Measurements from ENCODE around the gene OR4C16. TPM values are rescaled to one million over a fixed set of nuclear protein-coding genes. Genes with fewer than 3 reads are reported as not detected.

Gene OR4C16
- not detected in 2 replicates for total RNA-seq (2021)
- long read RNA-seq: 0 reads

GRCh38 chr11:55571828-55572227, at the start of gene OR4C16:
Gene OR4C16, plus strand, starts transcription at chr11:55572128. Its CDS starts 0 bp downstream, at chr11:55572128.
- no peak within 1 kb of the TSS for H3K9ac ChIP-seq (ENCODE audit: extremely low read depth, insufficient read length, low read length)
- no peak within 1 kb of the TSS for H3K56ac ChIP-seq (ENCODE audit: insufficient read length, low read depth, low read length)
- H3K27me3 Mint-ChIP-seq (ENCODE audit: low read depth): 0 out of 2 replicates have a peak, but pooled peaks cover 2% of the 10 kb centered on the region
- no peaks in the 10 kb centered on the region for H3K27me3 ChIP-seq (ENCODE audit: insufficient read depth, low read length)
- no peak within 1 kb of the TSS for H3K4ac ChIP-seq (ENCODE audit: low read depth, low read length)
- peaks cover 67% of the 10 kb centered on the region for H3K9me3 ChIP-seq (ENCODE audit: control insufficient read depth, low read depth, low read length)
- no peak within 1 kb of the TSS for H3T11ph ChIP-seq (ENCODE audit: low read length)
- H2AK5ac ChIP-seq (ENCODE audit: insufficient read length, low read length): no peak within 1 kb of the TSS
- H3K27ac Mint-ChIP-seq: no peak within 1 kb of the TSS
- no CpG with 5 or more reads among the region's 3 CpGs for WGBS (ENCODE audit: extremely low coverage, insufficient read length, low lambda C conversion rate)
- H3K36me3 Mint-ChIP-seq (ENCODE audit: insufficient read depth in 1 of 3, low read depth in 3 of 3): peaks cover 4 to 22% (median 11%) of the 10 kb centered on the region in 3 experiments; a peak in 5 of 7 replicates
- peaks cover 75 to 79% of the 10 kb centered on the region in 2 experiments for H3K9me3 Mint-ChIP-seq
- no peak within 1 kb of the TSS for H4K5ac ChIP-seq (ENCODE audit: insufficient read length, low read depth, low read length)
- no peak within 1 kb of the TSS for H2BK20ac ChIP-seq (ENCODE audit: low read depth, low read length, poor library complexity, severe bottlenecking)
- H3K14ac ChIP-seq (ENCODE audit: insufficient read depth, low read length): no peak within 1 kb of the TSS
- no peaks in the 10 kb centered on the region for H3K79me1 ChIP-seq (ENCODE audit: insufficient read depth, low read depth, low read length, poor library complexity, severe bottlenecking)
- H3K27ac ChIP-seq (ENCODE audit: insufficient read length, low read depth, low read length): no peak within 1 kb of the TSS
- H3K79me2 ChIP-seq (ENCODE audit: insufficient read depth, low read length): no peaks in the 10 kb centered on the region
- H2BK120ac ChIP-seq (ENCODE audit: low read depth, low read length, poor library complexity, severe bottlenecking): no peak within 1 kb of the TSS
- no peak within 1 kb of the TSS for H3K18ac ChIP-seq (ENCODE audit: insufficient read length, low read depth, low read length)
- H2AFZ ChIP-seq (ENCODE audit: low read length): no peak within 1 kb of the TSS
- H3K4me3 Mint-ChIP-seq: no peak within 1 kb of the TSS
- no peak within 1 kb of the TSS for H2BK15ac ChIP-seq (ENCODE audit: low read depth, low read length)
- no peak within 1 kb of the TSS for H3K23ac ChIP-seq (ENCODE audit: insufficient read length, low read depth, low read length)
- no peak within 1 kb of the TSS for H2BK12ac ChIP-seq (ENCODE audit: insufficient read length, low read depth, low read length)
- H4K8ac ChIP-seq (replicated peaks; ENCODE audit: insufficient read length, low read depth, low read length): no peak within 1 kb of the TSS
- H2BK5ac ChIP-seq (ENCODE audit: insufficient read length, low read length): no peak within 1 kb of the TSS
- H3K4me1 Mint-ChIP-seq: no peaks in the 10 kb centered on the region
- DNase-seq: no peak
- no peaks in the 10 kb centered on the region for H3K4me1 ChIP-seq (ENCODE audit: insufficient read depth, low read length)
- H3K23me2 ChIP-seq (ENCODE audit: insufficient read length, low read depth, low read length, poor library complexity, severe bottlenecking): no peaks in the 10 kb centered on the region
- no peak within 1 kb of the TSS for H3K4me2 ChIP-seq (ENCODE audit: insufficient read depth, insufficient read length, low read length)
- TF ChIP-seq CTCF (conservative IDR thresholded peaks at IDR 0.05): no peak
- no peaks in the 10 kb centered on the region for H4K20me1 ChIP-seq (ENCODE audit: control insufficient read depth, insufficient read depth, insufficient read length)
- no peak within 1 kb of the TSS for H4K91ac ChIP-seq (ENCODE audit: insufficient read length, low read depth, low read length)

Data from H9 (cell line).